ENCODE data around the gene CCL18.

- TF ChIP-seq CTCF (IDR thresholded peaks at IDR 0.05; ENCODE audit: insufficient read depth, low read length, poor library complexity, severe bottlenecking): no peak
- TF ChIP-seq EZH2phosphoT487 (conservative IDR thresholded peaks at IDR 0.05; ENCODE audit: low read length): no peak
These were observed 36.3 kb upstream of the CCL18 start for GRCh38 chr17:36027761-36028160.
